RWPE2 (cell line): ENCODE data around the gene SRSF3.
"Not testable (repeated sequence)": the region's sequence is repeated elsewhere in the genome, so short reads cannot be mapped to it uniquely, and the experiment has no call there.

Experiments used
- ATAC-seq: fragments of 200-7000 bp; cut with Tn5 transposase; 3 replicates; pipeline ENCODE4 v1.9.1; 2021; ENCODE audit warnings: low read depth
- DNase-seq: peaks from one replicate; pipeline ENCODE4 v3.0.0-alpha.2; 2020; ENCODE audit warnings: low spot score
- H3K27ac ChIP-seq: fragments of 450-650 bp; 2 replicates; pipeline ENCODE4 v1.5.1; 2017; ENCODE audit warnings: mild to moderate bottlenecking; ENCODE audit not compliant: poor library complexity, severe bottlenecking
- H3K27me3 ChIP-seq: fragments of 250-450 bp; sonication (Bioruptor Pico); 2 replicates; pipeline ENCODE4 v1.5.1; 2021; ENCODE audit warnings: mild to moderate bottlenecking, moderate library complexity; ENCODE audit not compliant: insufficient read depth, poor library complexity, severe bottlenecking
- H3K36me3 ChIP-seq: fragments of 250-450 bp; sonication (Bioruptor Pico); 2 replicates; pipeline ENCODE4 v1.5.1; 2020; ENCODE audit warnings: low read depth, mild to moderate bottlenecking, moderate library complexity
- H3K4me1 ChIP-seq: fragments of 250-450 bp; sonication (Bioruptor Pico); 2 replicates; pipeline ENCODE4 v1.5.1; 2021; ENCODE audit warnings: mild to moderate bottlenecking, moderate library complexity; ENCODE audit not compliant: insufficient read depth, poor library complexity, severe bottlenecking
- H3K4me3 ChIP-seq: fragments of 250-450 bp; sonication (Bioruptor Pico); 2 replicates; pipeline ENCODE4 v1.5.1; 2021; ENCODE audit warnings: mild to moderate bottlenecking, moderate library complexity; ENCODE audit not compliant: severe bottlenecking
- H3K9me3 ChIP-seq: fragments of 250-450 bp; sonication (Bioruptor Pico); 2 replicates; pipeline ENCODE4 v1.5.1; 2021; ENCODE audit warnings: mild to moderate bottlenecking, moderate library complexity; ENCODE audit not compliant: severe bottlenecking
- CTCF ChIP-seq: fragments of 450-650 bp; IDR thresholded peaks from one replicate; pipeline ENCODE4 v1.5.1; 2017; ENCODE audit warnings: mild to moderate bottlenecking, moderate library complexity; ENCODE audit not compliant: poor library complexity, severe bottlenecking

The SRSF3 gene

GRCh38 chr6:36598739-36599318 lies 4.7 kb downstream of the SRSF3 start:
- peaks cover 44% of the 10 kb centered on the region for H3K4me1 ChIP-seq
- no peaks in the 10 kb centered on the region for H3K27me3 ChIP-seq
- H3K9me3 ChIP-seq, result no peaks in the 10 kb centered on the region
- H3K4me3 ChIP-seq, result peak overlapping the region; percentile 83
- ATAC-seq, result no peak
- H3K27ac ChIP-seq, result peak overlapping the region; percentile 14
- DNase-seq, result no peak
- peaks cover 92% of the 10 kb centered on the region for H3K36me3 ChIP-seq
- TF ChIP-seq CTCF, result no peak

- peaks cover 47% of the 10 kb centered on the region for H3K4me1 ChIP-seq
- DNase-seq, result peak; percentile 73
- H3K4me3 ChIP-seq, result no peak overlapping the region
- peaks cover 100% of the 10 kb centered on the region for H3K36me3 ChIP-seq
- H3K27ac ChIP-seq, result peak overlapping the region; percentile 4
- TF ChIP-seq CTCF, result no peak
- no peaks in the 10 kb centered on the region for H3K9me3 ChIP-seq
- no peaks in the 10 kb centered on the region for H3K27me3 ChIP-seq
- peak; percentile 64 for ATAC-seq
These were observed 5.6 kb downstream of the SRSF3 start for GRCh38 chr6:36599791-36600209.

GRCh38 chr6:36600564-36601146 lies 6.5 kb downstream of the SRSF3 start:
- DNase-seq (no peak), ATAC-seq (no peak)
- no peak overlapping the region for H3K4me3 ChIP-seq
- H3K4me1 ChIP-seq, result peaks cover 55% of the 10 kb centered on the region
- H3K36me3 ChIP-seq, result peaks cover 100% of the 10 kb centered on the region
- H3K9me3 ChIP-seq, result no peaks in the 10 kb centered on the region
- no peaks in the 10 kb centered on the region for H3K27me3 ChIP-seq
- H3K27ac ChIP-seq, result peak overlapping the region; percentile 4
- no peak for TF ChIP-seq CTCF

GRCh38 chr6:36601818-36602217 lies 7.7 kb downstream of the SRSF3 start:
- peaks cover 60% of the 10 kb centered on the region for H3K4me1 ChIP-seq
- not testable (repeated sequence) for H3K27ac ChIP-seq, DNase-seq, H3K9me3 ChIP-seq, H3K27me3 ChIP-seq, ATAC-seq, H3K4me3 ChIP-seq
- peaks cover 98% of the 10 kb centered on the region for H3K36me3 ChIP-seq

GRCh38 chr6:36603222-36604089 lies 9.3 kb downstream of the SRSF3 start:
- Histone ChIP-seq H3K27ac (peak overlapping the region; percentile 63), H3K4me1 (peaks cover 66% of the 10 kb centered on the region), H3K4me3 (no peak overlapping the region), H3K27me3 (no peaks in the 10 kb centered on the region), H3K36me3 (peaks cover 94% of the 10 kb centered on the region), H3K9me3 (no peaks in the 10 kb centered on the region)
- ATAC-seq, result no peak
- no peak for TF ChIP-seq CTCF
- no peak for DNase-seq
